ENCODE results near the gene PTGDR.

The PTGDR gene

GRCh38 chr14:52244328-52244727, 23.2 kb upstream of the PTGDR start:
- H3K4me2 ChIP-seq (ENCODE audit: low read length, poor library complexity, severe bottlenecking), result no peak overlapping the region
- H2AFZ ChIP-seq (ENCODE audit: low read depth, low read length), result no peak overlapping the region
- no peak overlapping the region for H3K4me3 ChIP-seq (ENCODE audit: insufficient read depth in 1 of 2, low read depth in 1 of 2, low read length in 2 of 2)
- H2BK5ac ChIP-seq (ENCODE audit: low read depth, low read length, poor library complexity, severe bottlenecking), result no peak overlapping the region
- H3K9me3 ChIP-seq (ENCODE audit: control insufficient read depth, low read length), result peaks cover 6% of the 10 kb centered on the region
- H3K36me3 ChIP-seq (ENCODE audit: control insufficient read depth in 1 of 2, insufficient read depth in 2 of 2, low read depth in 1 of 2, low read length in 2 of 2), result no peaks in the 10 kb centered on the region
- peaks cover 0 to 3% of the 10 kb centered on the region in 2 experiments for H3K27me3 ChIP-seq (ENCODE audit: control insufficient read depth in 1 of 2, insufficient read depth in 1 of 2, low read length in 2 of 2)
- no peak overlapping the region for H2AK5ac ChIP-seq (ENCODE audit: low read length, severe bottlenecking)
- H3K18ac ChIP-seq (ENCODE audit: low read depth in 1 of 2, low read length in 2 of 2), result no peak overlapping the region
- H3K79me1 ChIP-seq (replicated peaks; ENCODE audit: low read length, poor library complexity, severe bottlenecking), result no peaks in the 10 kb centered on the region
- H4K8ac ChIP-seq (ENCODE audit: low read length), result no peak overlapping the region
- H2BK15ac ChIP-seq (ENCODE audit: low read depth, poor library complexity, severe bottlenecking), result no peak overlapping the region
- H3K23ac ChIP-seq (ENCODE audit: low read length in 2 of 2), result no peak overlapping the region
- no peak overlapping the region for H2BK120ac ChIP-seq (ENCODE audit: low read depth, low read length)
- no peak for DNase-seq
- no peak overlapping the region for H3K9ac ChIP-seq (ENCODE audit: low read length)
- no peaks in the 10 kb centered on the region for H3K4me1 ChIP-seq (ENCODE audit: control insufficient read depth, insufficient read depth, low read depth, low read length)
- no peak overlapping the region for H2BK12ac ChIP-seq (ENCODE audit: low read length in 2 of 2)
- 77% methylated on average over 2 of the region's 2 CpGs for WGBS
- no peak overlapping the region for H3K27ac ChIP-seq (ENCODE audit: low read length, poor library complexity, severe bottlenecking)
- no peak overlapping the region for H3K4ac ChIP-seq (ENCODE audit: low read depth in 1 of 2, low read length in 2 of 2)
- H3K14ac ChIP-seq (ENCODE audit: low read length in 2 of 2), result no peak overlapping the region
- H4K91ac ChIP-seq (ENCODE audit: low read length), result no peak overlapping the region

- Histone ChIP-seq H3K4me3 (ENCODE audit: insufficient read depth in 1 of 2, low read depth in 1 of 2, low read length in 2 of 2) (no peak overlapping the region), H3K9ac (ENCODE audit: low read length) (no peak overlapping the region), H2AK5ac (ENCODE audit: low read length, severe bottlenecking) (no peak overlapping the region), H3K9me3 (ENCODE audit: control insufficient read depth, low read length) (peaks cover 6% of the 10 kb centered on the region), H3K14ac (ENCODE audit: low read length in 2 of 2) (no peak overlapping the region), H2BK5ac (ENCODE audit: low read depth, low read length, poor library complexity, severe bottlenecking) (no peak overlapping the region), H3K4me2 (ENCODE audit: low read length, poor library complexity, severe bottlenecking) (no peak overlapping the region), H2BK12ac (ENCODE audit: low read length in 2 of 2) (no peak overlapping the region), H3K23ac (ENCODE audit: low read length in 2 of 2) (no peak overlapping the region), H2BK120ac (ENCODE audit: low read depth, low read length) (no peak overlapping the region), H3K27me3 (ENCODE audit: control insufficient read depth in 1 of 2, insufficient read depth in 1 of 2, low read length in 2 of 2) (peaks cover 0 to 3% of the 10 kb centered on the region in 2 experiments), H3K18ac (ENCODE audit: low read depth in 1 of 2, low read length in 2 of 2) (no peak overlapping the region), H3K4ac (ENCODE audit: low read depth in 1 of 2, low read length in 2 of 2) (no peak overlapping the region), H2AFZ (ENCODE audit: low read depth, low read length) (no peak overlapping the region), H4K91ac (ENCODE audit: low read length) (no peak overlapping the region), H4K8ac (ENCODE audit: low read length) (no peak overlapping the region), H3K27ac (ENCODE audit: low read length, poor library complexity, severe bottlenecking) (no peak overlapping the region), H2BK15ac (ENCODE audit: low read depth, poor library complexity, severe bottlenecking) (no peak overlapping the region), H3K36me3 (ENCODE audit: control insufficient read depth in 1 of 2, insufficient read depth in 2 of 2, low read depth in 1 of 2, low read length in 2 of 2) (no peaks in the 10 kb centered on the region), H3K79me1 (replicated peaks; ENCODE audit: low read length, poor library complexity, severe bottlenecking) (no peaks in the 10 kb centered on the region), H3K4me1 (ENCODE audit: control insufficient read depth, insufficient read depth, low read depth, low read length) (no peaks in the 10 kb centered on the region)
- no peak for DNase-seq
- 95% methylated on average over 3 of the region's 3 CpGs for WGBS
Observed at GRCh38 chr14:52244997-52245396, 22.5 kb upstream of the PTGDR start.

DNA sequence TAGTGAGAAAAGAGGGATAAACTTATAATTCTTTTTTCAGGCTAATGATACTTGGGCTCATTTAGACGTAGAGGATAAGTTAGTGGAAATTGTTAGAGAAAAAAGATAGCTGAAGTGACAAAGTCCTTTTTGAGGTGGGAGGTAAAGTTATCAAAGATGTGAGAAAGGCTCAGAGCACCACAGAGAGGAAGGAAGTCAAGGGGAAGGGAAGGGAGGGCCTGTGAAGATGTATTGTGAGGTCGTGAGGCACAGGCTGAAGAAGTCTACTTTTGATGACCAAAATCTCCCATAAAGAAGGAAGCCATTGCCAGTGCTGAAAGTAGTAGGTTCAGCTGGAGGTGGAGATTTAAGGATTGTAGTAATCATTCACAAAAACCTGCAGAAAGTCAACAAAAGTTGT, 19.4 kb upstream of the PTGDR start:
- Histone ChIP-seq H3K4me1 (ENCODE audit: control insufficient read depth, insufficient read depth, low read depth, low read length) (no peaks in the 10 kb centered on the region), H3K36me3 (ENCODE audit: control insufficient read depth in 1 of 2, insufficient read depth in 2 of 2, low read depth in 1 of 2, low read length in 2 of 2) (no peaks in the 10 kb centered on the region), H3K4ac (ENCODE audit: low read depth in 1 of 2, low read length in 2 of 2) (no peak overlapping the region), H2BK120ac (ENCODE audit: low read depth, low read length) (no peak overlapping the region), H2BK15ac (ENCODE audit: low read depth, poor library complexity, severe bottlenecking) (no peak overlapping the region), H4K8ac (ENCODE audit: low read length) (no peak overlapping the region), H4K91ac (ENCODE audit: low read length) (no peak overlapping the region), H3K9me3 (ENCODE audit: control insufficient read depth, low read length) (peaks cover 6% of the 10 kb centered on the region), H2AK5ac (ENCODE audit: low read length, severe bottlenecking) (no peak overlapping the region), H2AFZ (ENCODE audit: low read depth, low read length) (no peak overlapping the region), H2BK5ac (ENCODE audit: low read depth, low read length, poor library complexity, severe bottlenecking) (no peak overlapping the region), H3K4me2 (ENCODE audit: low read length, poor library complexity, severe bottlenecking) (no peak overlapping the region), H3K4me3 (ENCODE audit: insufficient read depth in 1 of 2, low read depth in 1 of 2, low read length in 2 of 2) (no peak overlapping the region), H3K18ac (ENCODE audit: low read depth in 1 of 2, low read length in 2 of 2) (no peak overlapping the region), H3K79me1 (replicated peaks; ENCODE audit: low read length, poor library complexity, severe bottlenecking) (no peaks in the 10 kb centered on the region), H3K23ac (ENCODE audit: low read length in 2 of 2) (no peak overlapping the region), H3K27ac (ENCODE audit: low read length, poor library complexity, severe bottlenecking) (no peak overlapping the region), H3K14ac (ENCODE audit: low read length in 2 of 2) (no peak overlapping the region), H3K9ac (ENCODE audit: low read length) (no peak overlapping the region), H3K27me3 (ENCODE audit: control insufficient read depth in 1 of 2, insufficient read depth in 1 of 2, low read length in 2 of 2) (peaks cover 0 to 3% of the 10 kb centered on the region in 2 experiments), H2BK12ac (ENCODE audit: low read length in 2 of 2) (no peak overlapping the region)
- no peak for DNase-seq
- WGBS, result 83% methylated on average over 2 of the region's 2 CpGs

- Histone ChIP-seq H3K27ac (ENCODE audit: low read length, poor library complexity, severe bottlenecking) (no peak overlapping the region), H3K4ac (ENCODE audit: low read depth in 1 of 2, low read length in 2 of 2) (no peak overlapping the region), H3K36me3 (ENCODE audit: control insufficient read depth in 1 of 2, insufficient read depth in 2 of 2, low read depth in 1 of 2, low read length in 2 of 2) (no peaks in the 10 kb centered on the region), H2AK5ac (ENCODE audit: low read length, severe bottlenecking) (no peak overlapping the region), H2BK15ac (ENCODE audit: low read depth, poor library complexity, severe bottlenecking) (no peak overlapping the region), H3K18ac (ENCODE audit: low read depth in 1 of 2, low read length in 2 of 2) (no peak overlapping the region), H3K27me3 (ENCODE audit: control insufficient read depth in 1 of 2, insufficient read depth in 1 of 2, low read length in 2 of 2) (peaks cover 0 to 3% of the 10 kb centered on the region in 2 experiments), H3K4me2 (ENCODE audit: low read length, poor library complexity, severe bottlenecking) (no peak overlapping the region), H3K4me3 (ENCODE audit: insufficient read depth in 1 of 2, low read depth in 1 of 2, low read length in 2 of 2) (no peak overlapping the region), H4K8ac (ENCODE audit: low read length) (no peak overlapping the region), H3K9ac (ENCODE audit: low read length) (no peak overlapping the region), H3K79me1 (replicated peaks; ENCODE audit: low read length, poor library complexity, severe bottlenecking) (no peaks in the 10 kb centered on the region), H2BK12ac (ENCODE audit: low read length in 2 of 2) (no peak overlapping the region), H3K14ac (ENCODE audit: low read length in 2 of 2) (no peak overlapping the region), H3K9me3 (ENCODE audit: control insufficient read depth, low read length) (peaks cover 6% of the 10 kb centered on the region), H4K91ac (ENCODE audit: low read length) (no peak overlapping the region), H2BK5ac (ENCODE audit: low read depth, low read length, poor library complexity, severe bottlenecking) (no peak overlapping the region), H3K4me1 (ENCODE audit: control insufficient read depth, insufficient read depth, low read depth, low read length) (no peaks in the 10 kb centered on the region), H2AFZ (ENCODE audit: low read depth, low read length) (no peak overlapping the region), H3K23ac (ENCODE audit: low read length in 2 of 2) (no peak overlapping the region), H2BK120ac (ENCODE audit: low read depth, low read length) (no peak overlapping the region)
- no peak for DNase-seq
- 83% methylated on average over 1 of the region's 1 CpG for WGBS
Observed at GRCh38 chr14:52251724-52252123, 15.8 kb upstream of the PTGDR start.
